ENCODE results near the gene RALGPS1.

Gene RALGPS1

DNA sequence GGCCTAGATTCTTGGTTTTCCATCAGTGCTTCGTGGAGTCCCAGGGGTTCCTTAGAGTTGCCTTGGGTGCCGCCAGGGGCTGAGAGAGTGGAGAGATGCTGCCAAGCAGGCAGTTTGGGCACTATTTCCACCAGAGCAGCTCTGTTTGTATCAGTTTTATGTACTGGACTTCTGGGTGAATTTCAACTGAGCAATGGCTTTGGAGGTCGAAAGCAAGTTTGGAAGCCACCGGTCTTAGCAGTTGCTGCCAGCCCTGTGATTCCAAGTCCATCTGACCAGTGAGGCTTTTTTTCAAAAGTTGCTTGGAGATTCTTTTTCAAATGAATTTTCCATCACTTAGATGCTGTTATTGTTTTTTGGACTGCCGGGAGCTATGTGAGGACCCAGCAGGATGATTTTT, 139.4 kb downstream of the RALGPS1 start:
- no peak for DNase-seq (ENCODE audit: low spot score)

DNA sequence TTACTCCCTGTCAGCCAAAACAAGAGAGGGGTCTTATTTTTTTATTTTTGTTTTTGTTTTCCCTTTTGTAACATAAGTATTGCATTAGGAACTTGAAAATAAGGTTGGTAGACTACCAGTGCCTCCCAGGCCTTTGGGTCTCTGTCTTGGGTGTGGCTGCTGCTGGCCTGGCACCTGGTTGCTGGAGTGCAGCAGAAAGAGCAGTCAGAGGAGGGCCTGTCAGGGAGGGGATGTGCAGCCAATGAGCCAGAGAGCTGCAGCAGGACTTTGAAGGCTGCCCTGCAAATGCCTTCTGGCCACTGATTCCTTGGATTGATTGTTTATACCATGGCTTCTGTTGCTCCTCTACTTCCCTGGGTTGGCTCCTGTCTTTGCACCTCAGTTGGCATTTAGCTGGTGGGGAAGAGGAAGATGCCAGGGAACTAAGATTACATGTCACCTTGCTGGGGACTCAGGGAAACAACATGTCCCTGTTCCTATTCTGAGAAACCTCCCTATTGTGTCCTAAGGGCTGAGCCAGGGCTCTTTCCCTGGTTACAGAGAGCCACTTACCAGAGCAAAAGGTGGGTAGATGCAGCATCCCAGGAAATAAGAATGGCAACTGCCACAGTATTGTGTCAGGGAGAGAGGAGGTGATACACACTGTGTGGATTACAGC, 141.3 kb downstream of the RALGPS1 start:
- no peak for DNase-seq (ENCODE audit: low spot score)

DNA sequence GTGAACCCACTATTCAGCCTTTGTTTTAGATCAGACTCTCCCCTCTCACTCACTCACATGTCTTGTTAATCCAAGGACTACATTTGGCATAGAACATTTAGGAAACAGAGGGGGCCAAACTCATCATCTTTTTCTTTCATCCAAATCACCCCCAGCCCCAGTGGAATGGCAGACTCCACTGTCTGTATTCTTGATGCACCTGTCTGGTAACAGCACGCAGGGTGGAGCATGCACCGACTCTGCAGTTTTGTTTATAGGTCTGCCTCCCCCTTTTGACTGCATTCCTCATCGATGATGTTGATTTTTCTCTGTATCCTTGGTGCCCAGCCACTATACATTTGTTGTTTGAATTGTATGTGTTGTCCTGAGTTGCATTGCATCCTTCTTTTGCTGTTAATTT, 141.9 kb downstream of the RALGPS1 start:
- no peak for DNase-seq (ENCODE audit: low spot score)

DNA sequence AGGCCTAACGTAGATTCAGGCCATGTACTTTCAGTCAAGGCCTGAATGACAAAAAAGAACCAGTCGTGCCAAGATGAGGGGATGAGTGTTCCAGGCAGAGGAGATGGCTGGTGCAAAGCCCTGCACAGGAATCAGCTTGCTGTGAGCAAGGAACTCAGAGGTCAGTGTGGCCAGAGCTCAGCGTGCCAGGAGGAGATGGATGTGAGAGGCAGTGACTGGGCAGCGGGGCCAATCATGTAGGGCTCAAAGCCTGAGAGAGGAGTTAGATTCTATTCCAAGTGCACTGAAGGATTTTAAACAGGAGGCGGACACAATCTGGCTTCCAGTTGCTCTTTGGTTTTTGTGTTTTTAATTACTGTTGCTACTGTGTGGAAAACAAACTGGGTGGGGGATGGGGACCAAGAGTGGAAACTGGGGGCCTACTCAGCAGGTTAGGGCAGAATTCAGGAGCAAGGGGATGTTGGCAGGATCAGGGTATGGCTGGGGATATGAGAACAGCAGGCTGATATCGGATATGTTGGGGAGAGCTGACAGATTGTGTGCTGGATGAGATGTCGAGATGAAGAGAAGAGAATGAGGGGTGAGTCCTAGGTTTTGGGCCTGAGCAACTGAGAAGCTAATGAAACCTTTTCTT, 143.5 kb downstream of the RALGPS1 start:
- DNase-seq (ENCODE audit: low spot score): no peak

GRCh38 chr9:127058645-127059021, 144.1 kb downstream of the RALGPS1 start:
- no peak for DNase-seq (ENCODE audit: low spot score)

DNA sequence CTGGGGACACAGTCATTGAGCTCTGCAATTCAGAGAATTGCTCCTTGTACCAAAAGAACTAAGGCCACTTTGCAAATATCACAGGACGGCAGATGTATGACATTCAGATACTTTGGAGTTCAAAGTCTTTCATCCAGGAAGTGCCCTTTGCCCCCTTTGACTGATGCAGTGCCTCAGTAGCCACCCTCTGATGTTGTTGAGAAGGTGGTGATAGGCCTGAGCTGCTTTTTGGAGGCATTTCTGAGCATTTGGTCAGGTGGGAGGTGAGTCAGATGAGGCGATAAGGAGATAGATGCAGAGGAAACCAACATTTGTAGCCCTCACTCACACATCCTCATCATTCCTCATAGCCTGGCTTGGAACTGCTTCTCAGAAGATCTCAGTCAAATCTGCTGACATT, 144.4 kb downstream of the RALGPS1 start:
- no peak for DNase-seq (ENCODE audit: low spot score)

- DNase-seq (ENCODE audit: low spot score): no peak
These were observed 145.3 kb downstream of the RALGPS1 start for GRCh38 chr9:127059765-127060361.

DNA sequence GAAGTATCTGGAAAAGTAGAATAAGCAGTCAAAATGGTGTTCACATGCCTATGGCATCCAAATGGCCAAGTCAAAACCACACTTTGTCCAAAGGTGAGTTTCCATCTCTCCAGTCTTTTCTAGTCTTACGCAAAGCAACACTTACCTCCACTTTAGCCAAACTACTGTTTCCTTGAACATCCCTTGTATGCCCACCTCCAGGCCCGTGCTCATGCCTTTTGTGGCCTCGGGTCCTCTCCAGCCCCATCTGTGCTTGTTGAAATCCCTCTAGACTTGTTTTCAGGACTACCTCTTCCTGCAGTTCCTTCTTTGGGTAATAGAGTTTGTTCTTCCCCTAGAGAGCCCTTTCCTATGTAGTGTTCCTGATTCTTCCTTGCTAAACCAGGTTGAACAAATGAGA, 146.8 kb downstream of the RALGPS1 start:
- no peak for DNase-seq (ENCODE audit: low spot score)

DNA sequence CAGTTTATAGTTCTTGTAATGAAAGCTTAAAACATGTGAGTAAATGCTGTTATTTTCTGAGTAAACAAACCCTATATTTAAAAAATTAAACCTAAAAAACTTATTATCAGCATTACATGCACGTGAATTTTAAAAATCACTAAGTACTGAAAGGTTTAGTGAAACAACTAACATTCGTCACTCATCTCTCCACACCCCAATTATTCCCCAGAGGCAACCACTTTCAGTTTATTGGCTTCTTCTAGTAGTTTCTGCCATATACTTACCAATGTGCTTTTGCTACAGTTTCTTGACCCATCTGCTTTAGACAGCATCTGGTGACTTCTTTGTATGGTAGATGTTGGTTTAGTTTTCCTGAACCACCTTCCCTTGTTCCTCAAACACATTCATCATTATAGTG, 149.8 kb downstream of the RALGPS1 start:
- DNase-seq (ENCODE audit: low spot score): no peak

DNA sequence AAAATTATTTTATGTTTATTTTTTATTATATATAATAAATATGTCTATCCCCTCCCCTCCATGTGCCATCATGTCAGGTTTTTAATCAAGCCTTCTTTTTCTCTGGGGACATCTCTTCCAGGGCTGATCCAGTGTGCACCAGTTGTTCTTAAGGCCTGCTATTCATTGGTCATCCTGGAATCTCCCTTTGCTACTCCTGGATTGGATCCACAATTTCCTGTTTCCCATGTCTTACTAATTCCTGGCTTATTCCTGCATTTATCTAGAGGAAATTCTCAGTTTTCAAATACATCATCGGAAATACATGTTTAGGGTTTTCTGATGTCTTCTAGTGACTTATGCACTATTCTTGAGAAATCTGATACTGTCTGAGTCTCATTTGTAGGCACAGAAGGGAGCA, 151.0 kb downstream of the RALGPS1 start:
- DNase-seq (ENCODE audit: low spot score): no peak

- no peak for DNase-seq (ENCODE audit: low spot score)
These were observed 151.7 kb downstream of the RALGPS1 start for GRCh38 chr9:127066060-127066850.

- DNase-seq (ENCODE audit: low spot score): no peak
These were observed 152.2 kb downstream of the RALGPS1 start for GRCh38 chr9:127066851-127067136.

DNA sequence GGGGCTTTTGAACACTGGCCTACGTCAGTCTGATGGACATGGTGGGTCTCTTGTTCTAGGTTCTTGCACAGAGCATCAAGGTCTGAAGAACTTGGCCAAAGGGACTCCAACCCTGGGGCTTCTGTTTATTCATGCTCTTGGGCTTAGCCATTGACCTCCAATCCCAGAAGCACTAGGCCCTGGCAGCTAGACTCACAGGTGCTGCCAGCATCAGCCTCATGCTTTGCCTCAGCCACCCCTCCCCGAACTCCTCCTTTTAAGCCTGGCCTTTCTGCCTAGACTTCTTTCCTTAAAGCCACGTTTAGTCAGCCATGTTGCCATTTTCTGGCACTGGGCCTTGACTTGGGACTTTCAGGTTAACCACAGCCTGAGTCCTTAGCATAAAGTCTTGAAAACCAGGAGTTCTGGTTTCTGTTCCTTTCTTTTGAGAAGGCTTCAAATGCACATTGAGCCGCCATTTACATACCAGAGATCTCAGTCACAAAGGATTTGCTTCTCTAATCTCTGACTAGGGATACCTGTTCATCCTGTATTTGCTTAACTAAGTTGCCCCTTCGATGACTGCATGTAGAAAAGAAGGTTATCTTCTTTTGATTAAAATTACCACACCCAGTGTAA, 153.1 kb downstream of the RALGPS1 start:
- no peak for DNase-seq (ENCODE audit: low spot score)

- peak; percentile 54 for DNase-seq (ENCODE audit: low spot score)
These were observed 160.3 kb downstream of the RALGPS1 start for GRCh38 chr9:127074561-127075548.

- no peak for DNase-seq (ENCODE audit: low spot score)
These were observed 161.2 kb downstream of the RALGPS1 start for GRCh38 chr9:127075624-127076372.

DNA sequence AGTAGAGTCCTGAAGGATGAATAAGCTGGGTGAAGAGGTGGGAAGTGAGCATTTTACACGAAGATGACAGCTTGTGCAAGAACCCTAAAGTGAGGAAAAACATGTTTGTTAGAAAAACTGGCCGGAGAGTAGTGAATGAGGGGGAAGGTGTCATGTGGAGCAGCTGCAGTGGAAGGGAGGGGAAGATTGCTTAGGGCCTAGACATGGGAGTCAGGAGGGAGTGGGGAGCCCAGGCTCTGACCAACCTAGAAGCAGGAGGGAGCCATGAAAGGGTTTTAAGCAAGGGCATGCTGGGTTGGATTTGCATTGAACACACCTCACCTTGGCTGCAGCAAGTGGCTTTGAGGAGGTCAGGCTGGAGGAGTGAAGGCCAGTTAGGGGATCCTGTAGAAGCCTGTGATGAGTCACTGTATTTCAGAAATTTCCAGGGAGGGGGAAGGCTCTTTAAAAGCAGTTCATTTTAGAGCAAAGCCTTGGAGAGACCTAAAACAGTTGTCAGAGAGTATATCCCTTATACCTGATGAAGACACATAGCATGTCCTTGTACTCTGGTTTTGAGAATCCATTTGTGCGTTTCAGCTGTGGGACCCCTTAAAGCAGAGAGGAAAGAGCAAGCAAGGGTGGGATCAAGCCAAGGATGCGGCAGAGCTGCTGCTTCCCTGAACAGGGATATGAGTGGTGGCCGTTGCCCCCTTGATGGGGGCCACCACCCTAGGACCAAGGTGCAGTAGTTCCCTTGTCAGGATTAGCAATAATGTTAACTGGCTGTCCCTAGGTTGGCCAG, 162.5 kb downstream of the RALGPS1 start:
- DNase-seq (ENCODE audit: low spot score): peak; percentile 48

DNA sequence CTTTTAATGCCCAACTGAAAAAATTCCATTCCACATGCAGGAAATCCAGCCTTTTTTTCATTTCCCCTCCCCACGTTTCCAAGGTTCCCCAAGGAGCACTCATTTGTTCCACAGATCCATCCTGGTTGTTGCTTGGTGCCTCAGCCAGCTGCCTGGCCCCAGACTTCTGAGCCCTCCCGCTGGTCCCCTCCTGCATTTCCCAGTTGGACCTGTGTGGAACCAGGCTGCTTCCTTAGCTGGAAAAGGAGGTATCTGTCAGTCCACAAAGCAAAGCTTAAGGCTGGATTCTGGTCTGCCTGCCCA, 163.0 kb downstream of the RALGPS1 start:
- DNase-seq (ENCODE audit: low spot score): peak; percentile 60

DNA sequence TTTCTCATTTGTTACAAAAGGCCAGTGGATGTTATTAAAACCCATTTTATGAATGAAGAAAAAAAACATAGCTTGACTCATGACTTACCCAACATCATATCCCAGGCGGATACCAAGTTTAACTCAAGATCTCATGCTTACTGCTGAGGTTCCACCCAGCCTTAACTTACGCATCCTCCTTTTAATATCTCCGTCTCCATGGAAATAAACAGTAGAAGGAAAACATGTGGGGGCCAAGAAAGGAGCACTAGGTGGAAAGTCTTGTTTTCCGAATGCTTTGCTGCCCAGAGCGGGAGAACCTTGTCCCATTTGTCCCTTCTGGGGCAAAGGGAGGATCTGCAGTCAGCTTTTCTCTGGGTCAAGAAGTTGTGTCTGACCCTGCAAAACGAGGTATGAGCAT, 163.8 kb downstream of the RALGPS1 start:
- peak; percentile 37 for DNase-seq (ENCODE audit: low spot score)

GRCh38 chr9:127078988-127079387, 164.4 kb downstream of the RALGPS1 start:
- DNase-seq (ENCODE audit: low spot score): peak; percentile 9
